HCT116 (cell line): ENCODE results near the gene POU5F1. TPM values are rescaled to one million over a fixed set of nuclear protein-coding genes. Genes with fewer than 3 reads are reported as not detected.

Source experiments
- MAX ChIP-seq: IDR thresholded peaks from 2 replicates; pipeline ENCODE4 v1.6.1; 2012
- total RNA-seq: library from RNA; stranded (reverse); gene quantifications from one replicate; pipeline ENCODE4 v1.2.1, GENCODE V29; 2021; ENCODE audit not compliant: unreplicated experiment

POU5F1 gene
- total RNA-seq, 1 experiment from 2014 or later: 1.9 TPM

GRCh38 chr6:31114541-31114878, 56.0 kb downstream of the POU5F1 start, which contains the start of gene PSORS1C1 (continued):
- no peak for TF ChIP-seq MAX
- TF ChIP-seq, all 23 proteins: peak for 9

Other genes with a start within 250 kb of the POU5F1 start
- gene SFTA2, start 238.5 kb downstream of the POU5F1 start, total RNA-seq: not detected
- gene MUCL3, start 229.7 kb downstream of the POU5F1 start, total RNA-seq: 0.15 TPM
- gene MUC21, start 187.0 kb downstream of the POU5F1 start, total RNA-seq: not detected
- gene MUC22, start 160.2 kb downstream of the POU5F1 start, total RNA-seq: not detected
- not detected for gene C6orf15, start 58.1 kb downstream of the POU5F1 start, total RNA-seq
- gene PSORS1C1, start 55.9 kb downstream of the POU5F1 start, total RNA-seq: 9.8 TPM
- 0.12 TPM for gene CDSN, start 50.2 kb downstream of the POU5F1 start, total RNA-seq
- not detected for gene PSORS1C2, start 31.6 kb downstream of the POU5F1 start, total RNA-seq
- 40.7 TPM for gene CCHCR1, start 12.9 kb downstream of the POU5F1 start, total RNA-seq
- gene TCF19, start 12.1 kb downstream of the POU5F1 start, total RNA-seq: 15.4 TPM
- 333 TPM for gene HLA-C, start 101.4 kb upstream of the POU5F1 start, total RNA-seq
- gene HLA-B, start 186.5 kb upstream of the POU5F1 start, total RNA-seq: 381 TPM
- 24.1 TPM for gene MICA, start 232.9 kb upstream of the POU5F1 start, total RNA-seq